ENCODE results near the gene SCUBE2. TPM values are rescaled to one million over a fixed set of nuclear protein-coding genes. Genes with fewer than 3 reads are reported as not detected.

SCUBE2 gene
- total and polyA plus RNA-seq, 2 donors (not counting 1 experiment from before 2014, with no cell fraction given) = 0.61 to 1.8 TPM

GRCh38 chr11:9078113-9079086 is 13.0 kb downstream of the SCUBE2 start:
- H3K4me1 ChIP-seq (ENCODE audit: control insufficient read depth, extremely low read depth, insufficient read depth, low read length) = no peaks in the 10 kb centered on the region
- H3K9ac ChIP-seq (ENCODE audit: insufficient read depth, low read length) = no peak overlapping the region
- H3K27me3 ChIP-seq (ENCODE audit: control insufficient read depth, insufficient read depth, low read length) = no peaks in the 10 kb centered on the region
- no peak overlapping the region for H3K4me3 ChIP-seq (replicated peaks in 1 of 4; ENCODE audit: control extremely low read depth in 1 of 4, insufficient read depth in 1 of 4, low read depth in 3 of 4, low read length in 4 of 4)
- no peaks in the 10 kb centered on the region for H4K20me1 ChIP-seq (ENCODE audit: control insufficient read depth, extremely low read depth, insufficient read depth, low read length)
- H3K36me3 ChIP-seq (ENCODE audit: control insufficient read depth, insufficient read depth, low read length) = no peaks in the 10 kb centered on the region
- H3K27ac ChIP-seq (ENCODE audit: insufficient read depth, low read length) = no peak overlapping the region
- no peaks in the 10 kb centered on the region for H3K9me3 ChIP-seq (ENCODE audit: control insufficient read depth, insufficient read depth, low read depth, low read length)
- H3K79me2 ChIP-seq (ENCODE audit: control insufficient read depth, insufficient read depth, low read length) = no peaks in the 10 kb centered on the region
- DNase-seq (ENCODE audit: low read depth in 2 of 2) = no peak
- H3K4me2 ChIP-seq (ENCODE audit: extremely low read depth, insufficient read depth, low read length) = no peak overlapping the region
- TF ChIP-seq, protein P1, sequence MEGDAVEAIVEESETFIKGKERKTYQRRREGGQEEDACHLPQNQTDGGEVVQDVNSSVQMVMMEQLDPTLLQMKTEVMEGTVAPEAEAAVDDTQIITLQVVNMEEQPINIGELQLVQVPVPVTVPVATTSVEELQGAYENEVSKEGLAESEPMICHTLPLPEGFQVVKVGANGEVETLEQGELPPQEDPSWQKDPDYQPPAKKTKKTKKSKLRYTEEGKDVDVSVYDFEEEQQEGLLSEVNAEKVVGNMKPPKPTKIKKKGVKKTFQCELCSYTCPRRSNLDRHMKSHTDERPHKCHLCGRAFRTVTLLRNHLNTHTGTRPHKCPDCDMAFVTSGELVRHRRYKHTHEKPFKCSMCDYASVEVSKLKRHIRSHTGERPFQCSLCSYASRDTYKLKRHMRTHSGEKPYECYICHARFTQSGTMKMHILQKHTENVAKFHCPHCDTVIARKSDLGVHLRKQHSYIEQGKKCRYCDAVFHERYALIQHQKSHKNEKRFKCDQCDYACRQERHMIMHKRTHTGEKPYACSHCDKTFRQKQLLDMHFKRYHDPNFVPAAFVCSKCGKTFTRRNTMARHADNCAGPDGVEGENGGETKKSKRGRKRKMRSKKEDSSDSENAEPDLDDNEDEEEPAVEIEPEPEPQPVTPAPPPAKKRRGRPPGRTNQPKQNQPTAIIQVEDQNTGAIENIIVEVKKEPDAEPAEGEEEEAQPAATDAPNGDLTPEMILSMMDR (conservative IDR thresholded peaks at IDR 0.05 in 1 of 2, IDR thresholded peaks at IDR 0.05 in 1 of 2; ENCODE audit: low read depth in 1 of 2, low read length in 2 of 2) = no peak
- TF ChIP-seq EZH2 (IDR thresholded peaks at IDR 0.05; ENCODE audit: low read length, missing control alignments) = no peak
- no peak overlapping the region for H2AFZ ChIP-seq (ENCODE audit: low read length)

- H4K20me1 ChIP-seq (ENCODE audit: control insufficient read depth, extremely low read depth, insufficient read depth, low read length) = no peaks in the 10 kb centered on the region
- no peak overlapping the region for H2AFZ ChIP-seq (ENCODE audit: low read length)
- no peaks in the 10 kb centered on the region for H3K9me3 ChIP-seq (ENCODE audit: control insufficient read depth, insufficient read depth, low read depth, low read length)
- no peak overlapping the region for H3K9ac ChIP-seq (ENCODE audit: insufficient read depth, low read length)
- no peaks in the 10 kb centered on the region for H3K27me3 ChIP-seq (ENCODE audit: control insufficient read depth, insufficient read depth, low read length)
- no peak overlapping the region for H3K4me3 ChIP-seq (replicated peaks in 1 of 4; ENCODE audit: control extremely low read depth in 1 of 4, insufficient read depth in 1 of 4, low read depth in 3 of 4, low read length in 4 of 4)
- no peaks in the 10 kb centered on the region for H3K36me3 ChIP-seq (ENCODE audit: control insufficient read depth, insufficient read depth, low read length)
- no peak overlapping the region for H3K27ac ChIP-seq (ENCODE audit: insufficient read depth, low read length)
- TF ChIP-seq EZH2 (IDR thresholded peaks at IDR 0.05; ENCODE audit: low read length, missing control alignments) = no peak
- TF ChIP-seq, protein P1 (conservative IDR thresholded peaks at IDR 0.05 in 1 of 2, IDR thresholded peaks at IDR 0.05 in 1 of 2; ENCODE audit: low read depth in 1 of 2, low read length in 2 of 2) = no peak
- no peaks in the 10 kb centered on the region for H3K79me2 ChIP-seq (ENCODE audit: control insufficient read depth, insufficient read depth, low read length)
- no peak for DNase-seq (ENCODE audit: low read depth in 2 of 2)
- H3K4me1 ChIP-seq (ENCODE audit: control insufficient read depth, extremely low read depth, insufficient read depth, low read length) = no peaks in the 10 kb centered on the region
- H3K4me2 ChIP-seq (ENCODE audit: extremely low read depth, insufficient read depth, low read length) = no peak overlapping the region
Observed at GRCh38 chr11:9077164-9077563, 14.2 kb downstream of the SCUBE2 start.

- H3K9me3 ChIP-seq (ENCODE audit: control insufficient read depth, insufficient read depth, low read depth, low read length) = no peaks in the 10 kb centered on the region
- H3K4me3 ChIP-seq (replicated peaks in 1 of 4; ENCODE audit: control extremely low read depth in 1 of 4, insufficient read depth in 1 of 4, low read depth in 3 of 4, low read length in 4 of 4) = no peak overlapping the region
- no peaks in the 10 kb centered on the region for H3K79me2 ChIP-seq (ENCODE audit: control insufficient read depth, insufficient read depth, low read length)
- TF ChIP-seq, protein P1 (conservative IDR thresholded peaks at IDR 0.05 in 1 of 2, IDR thresholded peaks at IDR 0.05 in 1 of 2; ENCODE audit: low read depth in 1 of 2, low read length in 2 of 2) = no peak
- TF ChIP-seq EZH2 (IDR thresholded peaks at IDR 0.05; ENCODE audit: low read length, missing control alignments) = no peak
- H3K4me2 ChIP-seq (ENCODE audit: extremely low read depth, insufficient read depth, low read length) = no peak overlapping the region
- H3K27me3 ChIP-seq (ENCODE audit: control insufficient read depth, insufficient read depth, low read length) = no peaks in the 10 kb centered on the region
- no peaks in the 10 kb centered on the region for H4K20me1 ChIP-seq (ENCODE audit: control insufficient read depth, extremely low read depth, insufficient read depth, low read length)
- H2AFZ ChIP-seq (ENCODE audit: low read length) = no peak overlapping the region
- H3K4me1 ChIP-seq (ENCODE audit: control insufficient read depth, extremely low read depth, insufficient read depth, low read length) = no peaks in the 10 kb centered on the region
- no peak for DNase-seq (ENCODE audit: low read depth in 2 of 2)
- no peaks in the 10 kb centered on the region for H3K36me3 ChIP-seq (ENCODE audit: control insufficient read depth, insufficient read depth, low read length)
- H3K27ac ChIP-seq (ENCODE audit: insufficient read depth, low read length) = no peak overlapping the region
- no peak overlapping the region for H3K9ac ChIP-seq (ENCODE audit: insufficient read depth, low read length)
Observed at GRCh38 chr11:9076661-9077060, 14.7 kb downstream of the SCUBE2 start.
